Effector CD4-positive, alpha-beta T cell (primary cell): ENCODE data around the gene PCDH1.

ENCODE experiments used
- DNase-seq: peaks from one replicate; pipeline ENCODE4 v3.0.0-alpha.2; 2020

Gene PCDH1

DNA sequence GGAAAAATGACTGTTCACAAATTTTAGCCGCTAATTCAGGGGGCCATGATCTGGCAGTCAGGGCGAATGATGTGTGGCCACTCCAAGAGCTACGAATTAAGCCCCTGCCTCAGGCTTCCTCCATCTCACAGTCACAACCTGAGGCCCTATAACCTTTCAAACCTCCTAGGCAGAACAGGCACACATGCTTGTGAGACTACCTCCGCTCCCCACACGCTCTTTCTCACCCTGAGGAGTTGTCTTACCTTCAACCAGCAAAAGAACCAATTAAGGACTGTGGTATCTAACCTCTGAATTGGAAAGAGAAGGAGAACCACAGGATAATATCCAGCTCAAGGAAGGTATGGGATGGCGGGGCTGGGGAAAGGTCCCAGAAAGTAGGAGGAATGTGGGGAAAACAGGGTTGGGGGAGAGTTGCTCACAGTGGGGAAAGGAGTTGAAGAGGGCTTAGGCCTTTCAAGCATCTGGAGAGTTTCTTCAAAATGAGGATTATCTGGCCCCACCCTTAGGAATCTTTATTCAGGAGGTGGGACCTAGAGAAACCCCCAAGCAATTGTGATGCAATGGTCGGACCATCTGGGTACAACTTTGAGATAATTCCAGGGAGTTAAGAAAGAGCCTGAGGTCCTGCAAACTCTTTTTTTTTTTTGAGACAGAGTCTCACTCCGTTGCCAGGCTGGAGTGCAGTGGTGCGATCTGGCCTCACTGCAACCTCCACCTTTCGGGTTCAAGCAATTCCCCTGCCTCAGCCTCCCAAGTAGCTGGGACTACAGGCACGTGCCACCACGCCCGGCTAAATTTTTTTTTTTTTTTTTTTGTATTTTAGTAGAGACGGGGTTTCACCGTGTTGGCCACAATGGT lies 5.5 kb downstream of the PCDH1 start:
- DNase-seq = no peak

DNA sequence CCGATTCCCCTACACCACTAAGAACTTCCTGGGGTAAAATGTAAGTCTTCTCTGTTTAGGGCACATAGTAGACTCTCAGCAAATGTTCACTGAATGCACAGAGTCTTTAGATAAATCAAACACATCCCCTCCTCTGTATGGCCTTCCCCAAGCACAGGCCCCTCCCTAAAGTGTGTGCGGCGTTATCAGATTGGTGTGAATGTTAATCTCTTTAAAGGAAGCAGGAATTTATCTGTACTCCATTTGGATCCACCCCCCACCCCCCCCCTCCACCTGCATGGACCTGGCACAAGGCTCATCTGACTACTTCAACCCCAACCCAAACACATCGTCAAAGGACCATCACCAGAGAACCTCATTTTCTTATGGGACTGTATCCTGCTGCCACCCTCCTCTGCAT lies 6.3 kb downstream of the PCDH1 start:
- DNase-seq = no peak

DNA sequence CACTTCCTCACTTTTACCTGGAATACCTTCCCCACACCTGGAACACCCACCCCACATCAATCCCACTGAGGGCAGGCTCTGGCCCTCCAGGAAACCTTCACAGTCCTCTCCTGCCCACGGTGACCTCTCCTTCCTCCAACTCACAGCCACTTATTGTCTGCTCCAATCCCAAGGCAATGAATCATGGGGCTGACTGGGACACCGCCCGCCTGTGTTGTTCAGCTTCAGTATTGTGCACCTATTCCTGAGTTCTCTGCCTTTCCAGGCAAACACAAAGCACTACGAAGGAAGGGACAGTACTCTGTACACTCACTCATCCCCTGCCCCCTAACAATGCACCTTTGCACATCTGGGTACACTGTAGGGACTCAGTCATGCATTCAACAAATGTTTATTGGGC lies 7.3 kb downstream of the PCDH1 start:
- DNase-seq = no peak

DNA sequence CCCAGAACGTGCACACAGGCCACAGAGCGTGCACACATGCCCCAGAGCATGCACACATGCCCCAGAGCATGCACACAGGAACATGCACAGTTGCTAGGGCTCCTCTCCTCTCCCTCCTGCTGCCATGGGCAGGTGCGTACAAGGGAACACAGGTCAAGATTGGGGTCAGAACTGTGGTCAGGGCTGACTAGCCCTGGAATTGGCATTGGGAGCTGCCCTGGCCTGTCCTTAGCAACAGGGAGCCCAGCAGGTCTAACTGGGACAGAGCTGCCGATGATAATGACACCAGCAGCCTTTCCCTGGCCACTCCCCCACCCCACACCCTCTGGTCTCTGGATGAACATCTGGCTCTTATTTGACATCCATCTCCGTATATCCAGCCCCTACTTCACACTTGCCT lies 8.0 kb downstream of the PCDH1 start:
- no peak for DNase-seq

DNA sequence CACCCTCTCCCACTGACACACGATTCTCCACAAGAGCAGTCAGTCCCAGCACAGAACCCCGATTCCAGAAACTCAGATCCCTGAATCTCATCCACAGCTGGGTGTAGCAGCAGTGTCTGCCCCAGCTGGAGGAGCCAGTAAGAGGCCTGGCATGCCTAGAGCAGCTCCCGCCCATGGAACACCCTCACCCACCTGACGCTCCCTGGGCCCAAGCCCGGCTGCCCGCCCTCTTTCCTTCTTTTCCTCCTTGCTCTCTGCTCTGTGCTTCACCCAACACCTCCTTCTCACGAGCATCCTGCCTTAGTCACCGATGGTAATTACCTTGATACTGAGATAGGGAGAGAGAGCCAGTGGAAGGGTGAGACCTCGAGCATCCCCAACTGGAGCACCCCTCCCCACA lies 8.7 kb downstream of the PCDH1 start:
- DNase-seq = no peak

DNA sequence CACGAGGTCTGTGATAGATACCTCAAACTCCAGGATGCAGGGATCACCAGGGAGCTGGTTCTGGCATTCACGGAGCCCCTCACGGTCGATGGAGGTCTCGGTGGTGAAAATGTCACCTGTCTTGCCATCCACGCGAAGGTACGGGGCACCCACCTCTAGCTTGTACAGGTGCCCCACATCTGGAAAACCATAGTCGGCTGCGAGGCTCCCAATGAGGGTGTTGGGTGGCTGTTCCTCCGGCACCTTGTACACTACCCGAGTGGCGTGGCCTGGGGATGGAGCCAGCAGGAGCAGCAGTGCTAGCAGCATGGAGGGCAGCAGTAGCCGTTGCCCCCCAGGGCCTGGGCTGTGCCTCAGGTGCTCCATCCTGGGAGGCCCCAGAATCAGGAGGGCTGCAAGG lies 9.2 kb downstream of the PCDH1 start:
- no peak for DNase-seq

DNA sequence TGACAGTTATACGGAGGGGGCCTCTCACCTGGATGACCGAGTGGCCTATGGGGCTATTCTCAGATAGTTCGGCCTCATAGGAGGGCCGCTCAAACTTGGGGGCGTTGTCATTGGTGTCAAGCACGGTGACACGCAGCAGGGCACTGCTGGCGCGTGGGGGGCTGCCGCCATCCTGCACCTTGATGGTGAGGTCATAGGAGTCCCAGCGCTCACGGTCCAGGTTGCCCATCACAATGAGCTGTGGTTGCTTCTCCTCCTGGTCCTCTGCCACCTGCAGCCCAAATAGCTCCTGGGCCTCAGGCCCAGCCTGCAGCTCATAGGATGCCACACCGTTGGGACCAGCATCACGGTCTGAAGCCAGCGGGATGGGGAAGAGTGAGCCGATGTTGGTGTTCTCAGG lies 9.7 kb downstream of the PCDH1 start:
- DNase-seq = no peak

DNA sequence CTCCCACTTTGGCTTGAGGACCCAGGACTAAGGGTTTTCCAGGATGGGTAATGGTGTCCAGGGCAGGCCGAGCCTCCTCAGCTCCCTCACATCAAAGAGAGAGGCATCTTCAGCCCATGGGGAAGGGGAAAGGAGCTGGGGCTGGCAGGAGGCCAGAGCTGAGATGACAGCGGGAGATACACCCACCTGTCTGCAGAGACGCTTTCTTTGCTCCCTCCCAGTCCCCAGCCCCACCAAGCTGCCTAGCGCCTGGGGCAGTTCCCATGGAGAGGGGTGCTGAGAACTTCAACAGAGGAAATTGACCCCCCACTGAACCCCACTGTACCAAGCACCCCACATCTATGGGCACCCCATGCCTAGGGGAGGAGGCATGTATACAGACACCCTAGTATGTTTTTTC lies 10.6 kb downstream of the PCDH1 start:
- no peak for DNase-seq

DNA sequence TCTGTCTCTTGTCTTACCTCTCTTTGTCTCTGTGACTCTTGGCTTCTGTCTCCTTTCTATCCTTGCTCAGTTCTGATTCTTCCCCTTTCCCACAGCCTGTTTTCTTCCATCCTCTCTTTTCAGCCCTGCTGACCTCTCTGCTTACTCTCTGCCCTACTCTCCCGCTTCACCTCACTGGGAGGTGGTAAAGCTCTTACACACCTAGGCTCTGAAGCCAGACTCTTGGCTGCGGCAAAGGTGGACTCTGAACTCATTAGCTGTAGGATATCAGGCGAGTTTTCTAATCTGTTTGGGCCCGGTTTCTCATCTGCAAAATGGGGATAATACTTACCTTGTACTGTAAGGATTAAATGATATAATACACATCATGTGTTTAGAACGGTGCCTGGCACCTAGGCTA lies 11.1 kb downstream of the PCDH1 start:
- no peak for DNase-seq

DNA sequence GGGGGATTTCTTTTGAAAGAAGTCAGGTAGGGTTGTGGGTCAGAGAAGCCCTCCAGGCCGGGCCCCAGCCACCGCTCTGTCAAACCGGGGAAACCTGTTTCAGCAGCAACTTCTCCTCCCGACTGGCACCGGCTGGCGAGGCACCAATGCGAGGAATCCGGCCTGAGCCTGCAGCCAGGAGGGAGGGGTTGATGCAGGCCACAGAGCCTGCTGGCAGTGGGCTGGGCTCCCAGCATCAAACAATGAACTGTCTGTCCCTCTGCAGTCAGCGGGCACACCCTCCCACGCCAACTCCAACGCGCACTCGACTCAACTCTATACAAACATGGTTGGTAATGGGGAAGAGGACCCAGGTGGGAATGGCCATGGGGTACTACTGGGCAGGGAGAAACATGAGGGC lies 12.1 kb downstream of the PCDH1 start:
- no peak for DNase-seq

DNA sequence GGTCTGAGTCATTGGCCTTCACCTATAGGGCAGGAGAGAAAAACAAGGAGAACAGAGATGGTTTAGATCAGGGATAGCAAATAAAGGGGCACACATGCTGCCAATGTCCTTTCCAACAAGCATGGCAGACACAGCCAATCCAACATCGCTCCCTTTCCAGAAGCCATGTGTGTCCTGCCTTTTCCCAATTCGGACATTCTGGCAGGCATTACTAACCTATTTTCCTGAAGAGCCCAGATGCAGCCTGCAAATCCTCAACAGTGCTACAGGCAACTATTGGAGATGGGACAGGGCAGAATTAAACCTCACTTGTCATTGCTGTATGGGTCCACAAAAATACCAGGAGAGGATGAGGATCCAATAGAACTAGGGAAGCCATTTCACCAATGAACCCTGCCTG lies 12.8 kb downstream of the PCDH1 start:
- DNase-seq = no peak

DNA sequence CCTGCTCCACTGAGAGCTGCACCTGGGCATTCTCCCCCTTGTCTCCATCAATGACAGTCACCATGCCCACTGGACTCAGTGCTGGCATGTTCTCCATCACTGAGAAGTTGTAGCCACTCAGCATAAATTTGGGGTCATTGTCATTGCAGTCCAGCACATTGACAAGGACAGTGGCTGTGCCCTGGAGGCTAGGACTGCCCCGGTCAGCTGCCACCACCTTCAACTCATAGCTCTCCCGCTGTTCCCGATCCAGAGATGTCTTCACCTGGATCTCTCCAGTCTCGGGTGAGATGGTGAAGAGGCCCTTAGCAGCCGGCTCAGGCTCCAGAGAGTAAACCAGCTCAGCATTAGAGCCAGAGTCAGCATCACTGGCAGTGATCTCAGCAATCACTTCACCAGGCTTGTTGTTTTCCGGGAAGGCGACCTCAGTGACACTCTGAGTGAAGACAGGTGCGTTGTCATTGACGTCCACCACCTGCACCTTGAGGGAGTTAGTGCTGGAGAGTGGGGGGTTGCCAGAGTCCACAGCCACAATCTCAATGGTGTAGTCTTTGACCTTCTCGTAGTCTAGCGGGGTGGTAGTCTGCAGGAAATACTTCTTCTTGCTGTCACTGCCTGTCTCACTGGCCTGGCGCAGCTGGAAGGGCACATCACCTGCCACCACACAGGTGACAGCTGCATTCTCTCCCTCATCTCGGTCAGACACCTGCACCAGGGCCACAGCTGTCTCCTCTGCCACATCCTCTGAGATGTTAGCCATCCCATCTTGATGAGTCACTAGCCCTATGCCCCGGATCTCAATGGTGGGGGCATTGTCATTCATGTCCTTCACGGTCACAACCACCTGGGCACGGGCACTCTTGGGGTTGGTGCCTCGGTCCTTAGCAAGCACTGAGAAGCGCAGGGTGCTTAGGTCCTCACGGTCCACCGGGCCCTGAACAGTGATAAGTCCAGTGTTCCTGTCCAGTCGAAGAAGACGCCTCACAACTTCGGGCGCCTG lies 13.5 kb downstream of the PCDH1 start:
- no peak for DNase-seq

DNA sequence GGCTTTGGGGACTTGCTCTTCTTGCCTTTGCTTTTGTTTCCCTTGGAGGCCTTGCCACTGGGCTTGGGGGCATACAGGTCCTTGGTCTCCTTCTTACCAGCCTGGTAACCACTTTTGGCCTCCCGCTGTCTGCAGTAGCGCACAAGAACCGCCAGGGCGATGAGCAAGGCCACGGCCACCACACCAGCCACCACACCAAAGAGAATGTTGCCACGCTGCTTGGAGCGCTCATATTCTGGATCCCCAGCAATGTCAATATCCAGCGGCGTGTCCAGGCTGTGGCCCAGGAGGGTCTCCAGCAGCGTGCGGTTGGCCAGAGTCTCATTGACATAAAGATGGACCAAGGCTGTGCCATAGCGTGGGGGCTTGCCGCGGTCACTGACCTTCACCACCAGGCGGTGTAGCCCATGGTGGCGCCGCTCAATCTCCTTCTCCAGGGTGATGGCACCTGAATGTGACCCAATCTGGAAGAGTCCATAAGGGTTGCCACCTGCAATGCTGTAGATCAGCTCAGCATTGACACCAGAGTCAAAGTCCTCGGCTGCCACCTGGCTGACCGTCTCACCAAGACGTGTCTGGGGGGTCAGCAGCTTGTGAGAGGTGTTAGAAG lies 14.5 kb downstream of the PCDH1 start:
- DNase-seq = no peak

DNA sequence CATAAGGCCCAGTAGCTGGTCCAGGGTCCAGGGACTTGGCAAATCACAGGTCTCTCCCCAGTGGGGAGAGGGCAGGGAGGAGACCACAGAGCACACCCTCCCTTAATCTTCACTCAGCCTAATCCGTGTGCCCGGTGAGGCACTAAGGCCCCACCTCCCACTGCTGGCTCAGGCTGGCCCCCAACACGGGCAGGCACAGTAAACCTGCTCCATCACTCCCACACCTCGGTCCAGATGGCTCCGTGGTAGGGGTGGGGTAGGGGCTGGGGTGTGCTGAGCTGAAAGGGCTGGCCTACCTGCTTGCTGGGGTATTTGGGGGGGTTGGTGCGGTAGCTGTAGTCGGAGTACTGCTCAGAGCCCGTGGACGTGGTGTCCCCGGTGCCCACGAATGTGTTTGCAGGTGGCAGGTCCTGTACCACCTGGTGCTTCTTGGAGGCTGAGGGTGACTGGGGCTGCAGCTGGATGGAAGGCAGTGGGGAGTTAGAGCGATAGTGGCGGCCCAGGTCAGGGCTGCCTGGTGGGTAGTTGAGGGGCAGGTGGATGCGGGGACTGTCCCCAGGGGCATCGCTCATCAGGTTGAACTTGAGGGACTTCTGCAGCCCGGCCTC lies 15.2 kb downstream of the PCDH1 start:
- DNase-seq = no peak

DNA sequence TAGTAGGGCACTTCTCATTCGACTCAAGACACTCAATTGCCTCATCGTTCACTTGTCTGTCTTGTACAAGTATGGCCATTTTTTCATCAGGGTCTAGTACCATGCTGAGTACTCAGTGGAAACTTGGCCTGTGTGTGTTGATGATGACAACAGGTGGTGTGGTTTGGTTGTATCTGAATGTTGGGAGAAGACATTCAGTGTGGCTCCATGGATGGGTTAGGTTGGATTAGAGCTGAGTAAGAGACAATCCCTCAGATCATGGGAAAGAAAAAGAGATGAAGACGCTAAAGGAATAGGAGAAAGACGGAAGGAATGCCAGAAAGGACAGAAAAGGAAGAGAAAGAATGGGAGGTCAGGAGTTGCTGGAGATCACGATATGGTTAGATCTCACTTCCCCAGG lies 17.0 kb downstream of the PCDH1 start:
- DNase-seq = no peak

DNA sequence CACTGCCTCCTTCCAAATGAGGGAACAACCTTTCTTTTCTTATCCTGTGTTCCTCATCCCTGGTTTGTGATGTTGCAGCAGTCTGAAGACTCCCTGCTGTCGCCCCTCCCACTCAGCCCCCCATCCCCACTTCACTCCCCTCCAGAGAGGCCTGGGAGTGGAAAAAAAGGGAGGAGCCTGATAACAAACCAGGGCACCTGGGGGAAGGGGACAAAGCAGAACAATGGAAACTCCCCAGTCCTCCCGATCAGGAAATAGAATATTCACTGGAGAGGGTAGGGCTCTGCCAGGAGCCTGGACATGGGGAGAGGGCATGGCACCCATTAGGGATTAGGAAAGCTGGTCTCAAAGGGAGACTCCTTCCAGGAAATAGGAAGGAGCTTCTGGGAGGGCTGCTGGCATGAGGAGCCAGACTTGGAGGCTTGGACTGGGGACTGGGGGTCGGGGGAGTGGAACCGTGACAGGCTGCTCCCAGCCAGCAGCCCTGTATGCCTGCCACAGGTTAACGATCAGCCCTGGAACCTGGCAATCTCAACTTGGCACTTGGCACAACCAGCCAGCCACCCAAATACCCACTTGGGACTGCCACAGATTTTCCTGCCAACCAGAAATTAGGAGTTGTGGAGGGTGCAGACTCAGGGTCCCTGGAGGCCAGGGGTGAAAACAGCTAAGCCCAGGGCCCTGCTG lies 20.0 kb downstream of the PCDH1 start:
- DNase-seq = no peak

DNA sequence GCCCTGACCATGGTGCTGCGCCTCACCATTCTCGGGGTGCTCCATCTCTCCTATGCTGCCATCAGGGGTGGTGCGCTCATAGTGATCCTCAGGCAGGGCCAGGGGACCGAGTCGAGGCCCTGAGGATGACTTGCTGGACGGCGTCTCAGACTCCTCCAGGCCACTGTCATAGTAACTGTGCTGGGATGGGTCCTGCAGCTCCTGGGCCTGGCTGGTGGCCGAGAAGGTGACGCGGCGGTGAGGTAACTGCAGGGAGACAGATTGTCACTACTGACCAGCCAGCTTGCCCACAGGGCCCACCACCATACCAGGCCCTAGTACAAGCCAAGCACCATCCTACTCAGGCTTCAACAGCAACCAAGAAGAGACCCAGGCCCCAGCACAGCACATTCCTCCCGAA lies 21.0 kb downstream of the PCDH1 start:
- no peak for DNase-seq

DNA sequence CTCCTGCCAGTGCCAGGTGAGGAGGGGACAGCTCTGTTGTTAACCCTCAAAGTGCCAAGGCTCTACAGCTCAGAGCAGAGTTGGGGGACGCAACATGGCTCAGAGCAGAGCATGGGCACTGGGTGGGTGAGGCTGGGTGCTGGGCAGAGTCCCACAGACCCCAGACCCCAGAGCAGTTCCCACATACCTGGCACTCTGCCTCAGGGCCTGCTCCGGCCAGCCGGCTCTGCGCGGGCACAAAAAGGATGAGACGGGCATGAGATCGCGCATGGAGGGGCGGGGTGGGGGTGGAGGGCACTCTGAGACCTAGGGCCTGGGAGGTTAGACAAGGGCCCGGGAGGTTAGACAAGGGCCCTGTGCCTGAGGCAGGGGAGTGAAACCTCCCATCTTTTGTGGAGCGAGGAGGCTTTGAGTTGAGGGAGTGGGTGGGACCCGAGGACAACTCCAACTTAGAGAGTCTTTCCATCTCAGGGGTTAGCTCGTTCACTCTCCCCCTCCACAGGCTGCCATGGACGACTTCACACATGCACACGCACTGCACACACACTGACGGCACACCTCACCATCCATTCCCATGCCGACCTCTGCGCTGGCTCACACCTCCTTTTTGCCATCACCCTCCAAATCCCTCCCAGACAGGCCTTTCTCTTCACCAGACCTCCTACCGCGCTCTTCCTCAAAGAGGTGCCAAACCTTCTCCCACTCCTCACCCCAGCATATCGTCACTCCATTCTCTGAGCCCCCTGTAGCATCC lies 22.0 kb downstream of the PCDH1 start:
- DNase-seq = no peak

DNA sequence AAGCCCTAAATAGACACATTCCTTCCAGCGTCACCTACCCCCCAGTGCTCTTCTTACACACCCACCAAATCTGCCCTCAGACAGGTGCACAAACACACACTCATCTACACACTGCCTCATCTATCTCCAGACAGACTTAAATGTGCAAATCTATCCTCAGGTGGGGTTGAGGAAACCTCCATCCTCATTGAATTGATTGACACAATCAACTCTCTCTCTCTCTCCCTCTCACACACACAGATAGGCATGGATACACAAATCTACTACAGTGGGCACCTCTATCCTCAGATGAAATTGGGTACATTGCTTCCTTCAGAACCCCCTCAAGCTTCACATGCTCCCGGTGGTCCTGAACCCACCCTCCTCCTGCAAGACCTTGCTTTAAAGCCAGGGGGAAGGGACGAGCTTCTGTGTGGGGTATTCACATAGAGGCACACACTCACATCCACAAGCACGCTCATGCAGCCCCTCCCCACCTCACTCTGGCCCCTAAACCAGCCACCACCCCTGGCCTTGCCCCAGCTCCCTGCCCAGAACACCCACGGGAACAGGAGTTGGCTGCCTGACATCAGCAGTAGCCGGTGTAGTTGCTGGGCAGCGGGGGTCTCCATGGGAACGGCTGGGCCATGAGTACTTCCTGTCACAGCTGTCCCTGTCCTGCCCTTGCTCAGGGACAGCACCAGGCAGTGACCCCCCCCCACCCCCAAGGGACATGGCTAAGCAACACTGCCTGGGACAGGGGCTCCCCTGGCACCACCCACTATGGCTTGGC lies 22.8 kb downstream of the PCDH1 start:
- DNase-seq = no peak

DNA sequence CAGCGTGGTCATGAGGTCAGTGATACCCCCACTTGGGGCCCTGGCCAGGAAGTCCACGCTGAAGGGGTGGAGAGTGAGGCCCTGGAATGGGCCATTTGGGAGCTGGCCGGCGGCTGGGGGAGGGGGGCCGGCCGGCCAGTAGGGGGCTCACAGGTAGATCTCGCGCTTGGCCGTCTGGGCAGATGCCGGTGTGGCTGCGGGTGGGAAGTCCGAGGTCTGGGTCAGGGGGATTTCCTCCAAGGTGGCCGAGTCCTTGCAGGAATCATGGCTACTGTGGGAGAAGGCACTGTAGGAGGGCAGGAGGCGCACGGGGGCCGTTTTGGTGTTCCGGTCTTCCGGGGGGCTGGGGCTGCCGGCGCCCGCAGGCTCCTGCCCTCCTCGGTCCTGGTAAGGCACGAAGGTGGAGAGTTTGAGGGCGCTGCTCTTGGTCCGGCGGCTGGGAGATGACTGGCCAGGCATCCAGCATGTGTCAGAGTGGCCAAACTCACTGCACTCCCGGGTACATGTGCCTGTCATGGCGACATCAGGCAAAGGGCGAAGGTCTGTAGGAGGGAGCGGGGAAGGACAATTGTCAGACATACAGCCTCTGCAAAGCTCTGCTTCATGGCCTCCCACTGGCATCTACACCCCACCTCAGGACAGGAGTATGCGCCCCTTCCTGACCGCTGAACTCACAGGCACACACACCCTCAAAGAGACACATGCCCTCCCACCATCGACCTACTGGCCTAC lies 24.1 kb downstream of the PCDH1 start:
- no peak for DNase-seq
